IPS-18c (cell line): Measurements from ENCODE around the gene CYP21A2.
"Not testable (repeated sequence)": the region's sequence is repeated elsewhere in the genome, so short reads cannot be mapped to it uniquely, and the experiment has no call there.

ENCODE experiments used
- H3K4me3 ChIP-seq: 2 replicates; pipeline ENCODE4 v1.7.0; 2013; ENCODE audit warnings: low read depth, mild to moderate bottlenecking, low read length, moderate library complexity; ENCODE audit not compliant: insufficient read depth
- H3K9me3 ChIP-seq: one replicate; pipeline ENCODE4 v1.6.1; 2013; ENCODE audit warnings: mild to moderate bottlenecking, low read length, moderate library complexity; ENCODE audit not compliant: control insufficient read depth, insufficient read depth

CYP21A2 gene

DNA sequence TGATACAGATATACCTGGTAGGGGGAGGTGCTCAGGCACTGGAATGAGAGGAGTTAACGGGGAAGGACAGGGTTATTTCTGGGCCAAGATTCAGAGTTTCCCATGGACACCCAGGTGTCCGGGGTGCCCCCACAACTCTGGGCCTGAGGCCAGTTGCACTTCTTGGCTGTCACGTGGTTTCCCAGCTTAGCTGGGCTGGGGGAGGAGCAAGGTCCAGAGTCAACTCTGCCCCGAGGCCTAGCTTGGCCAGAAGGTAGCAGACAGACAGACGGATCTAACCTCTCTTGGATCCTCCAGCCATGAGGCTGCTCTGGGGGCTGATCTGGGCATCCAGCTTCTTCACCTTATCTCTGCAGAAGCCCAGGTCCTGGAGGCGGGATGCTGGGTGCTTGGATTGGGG lies 23.7 kb upstream of the CYP21A2 start, which contains the start of gene C4B:
Gene C4B, plus strand, starts transcription at position 249 of the 400 bp plus-strand sequence. Its CDS starts 51 bp downstream, at position 300.
- not testable (repeated sequence) for H3K9me3 ChIP-seq, H3K4me3 ChIP-seq

DNA sequence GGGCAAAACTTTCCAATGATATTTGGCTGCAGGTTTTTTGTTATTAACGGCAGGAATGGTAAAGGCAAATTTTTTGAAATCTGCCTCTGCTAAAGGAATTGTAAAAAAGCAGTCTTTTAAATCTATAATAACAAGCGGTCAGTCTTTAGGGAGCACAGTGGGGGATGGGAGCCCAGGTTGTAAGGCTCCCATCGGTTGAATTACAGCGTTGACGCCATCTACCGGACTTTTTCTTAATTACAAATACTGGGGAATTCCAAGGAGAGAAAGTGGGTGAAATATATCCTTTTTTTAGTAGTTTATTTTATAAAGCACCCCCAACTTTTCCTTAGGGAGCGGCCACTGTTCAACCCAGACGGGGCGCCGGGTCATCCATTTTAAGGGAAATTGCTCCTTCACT lies 16.1 kb upstream of the CYP21A2 start:
- not testable (repeated sequence) for H3K4me3 ChIP-seq, H3K9me3 ChIP-seq

DNA sequence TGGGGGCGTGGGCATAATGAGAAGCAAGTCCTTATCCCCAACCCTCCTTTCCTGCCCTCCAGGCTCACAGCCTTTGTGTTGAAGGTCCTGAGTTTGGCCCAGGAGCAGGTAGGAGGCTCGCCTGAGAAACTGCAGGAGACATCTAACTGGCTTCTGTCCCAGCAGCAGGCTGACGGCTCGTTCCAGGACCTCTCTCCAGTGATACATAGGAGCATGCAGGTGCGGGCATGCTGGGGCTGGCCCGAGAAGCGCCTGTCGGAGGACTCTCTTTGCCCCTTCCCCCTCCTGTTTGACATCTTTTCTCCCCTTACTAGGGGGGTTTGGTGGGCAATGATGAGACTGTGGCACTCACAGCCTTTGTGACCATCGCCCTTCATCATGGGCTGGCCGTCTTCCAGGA lies 9.6 kb upstream of the CYP21A2 start:
- H3K4me3 ChIP-seq, H3K9me3 ChIP-seq: not testable (repeated sequence)

- not testable (repeated sequence) for H3K9me3 ChIP-seq, H3K4me3 ChIP-seq
These were observed 8.7 kb upstream of the CYP21A2 start for GRCh38 chr6:32029553-32029952.

- H3K9me3 ChIP-seq, H3K4me3 ChIP-seq: not testable (repeated sequence)
These were observed 2.8 kb upstream of the CYP21A2 start for GRCh38 chr6:32035283-32036013.

DNA sequence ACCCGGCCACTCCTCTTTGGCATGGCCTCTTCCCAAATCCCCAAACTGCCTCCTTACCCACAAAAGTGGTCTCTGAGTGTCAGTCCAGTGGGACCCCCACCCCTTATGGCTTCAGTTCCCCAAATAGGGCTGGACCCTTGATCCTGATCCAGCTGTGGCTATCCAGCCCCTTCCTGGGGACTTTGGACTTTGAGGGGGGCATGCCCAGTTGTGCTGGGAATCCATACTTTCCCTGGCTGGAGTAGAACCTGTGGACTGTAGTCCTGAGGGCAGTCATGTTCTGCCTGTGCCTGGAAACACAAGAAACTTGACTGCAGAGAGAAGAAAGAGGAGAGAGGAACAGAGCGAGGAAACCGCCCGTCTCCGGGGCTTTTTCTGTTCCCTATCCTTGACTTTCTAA lies 1.1 kb upstream of the CYP21A2 start:
- not testable (repeated sequence) for H3K4me3 ChIP-seq, H3K9me3 ChIP-seq

GRCh38 chr6:32038878-32039277 lies 663 bp downstream of the CYP21A2 start:
- H3K9me3 ChIP-seq, H3K4me3 ChIP-seq: not testable (repeated sequence)

DNA sequence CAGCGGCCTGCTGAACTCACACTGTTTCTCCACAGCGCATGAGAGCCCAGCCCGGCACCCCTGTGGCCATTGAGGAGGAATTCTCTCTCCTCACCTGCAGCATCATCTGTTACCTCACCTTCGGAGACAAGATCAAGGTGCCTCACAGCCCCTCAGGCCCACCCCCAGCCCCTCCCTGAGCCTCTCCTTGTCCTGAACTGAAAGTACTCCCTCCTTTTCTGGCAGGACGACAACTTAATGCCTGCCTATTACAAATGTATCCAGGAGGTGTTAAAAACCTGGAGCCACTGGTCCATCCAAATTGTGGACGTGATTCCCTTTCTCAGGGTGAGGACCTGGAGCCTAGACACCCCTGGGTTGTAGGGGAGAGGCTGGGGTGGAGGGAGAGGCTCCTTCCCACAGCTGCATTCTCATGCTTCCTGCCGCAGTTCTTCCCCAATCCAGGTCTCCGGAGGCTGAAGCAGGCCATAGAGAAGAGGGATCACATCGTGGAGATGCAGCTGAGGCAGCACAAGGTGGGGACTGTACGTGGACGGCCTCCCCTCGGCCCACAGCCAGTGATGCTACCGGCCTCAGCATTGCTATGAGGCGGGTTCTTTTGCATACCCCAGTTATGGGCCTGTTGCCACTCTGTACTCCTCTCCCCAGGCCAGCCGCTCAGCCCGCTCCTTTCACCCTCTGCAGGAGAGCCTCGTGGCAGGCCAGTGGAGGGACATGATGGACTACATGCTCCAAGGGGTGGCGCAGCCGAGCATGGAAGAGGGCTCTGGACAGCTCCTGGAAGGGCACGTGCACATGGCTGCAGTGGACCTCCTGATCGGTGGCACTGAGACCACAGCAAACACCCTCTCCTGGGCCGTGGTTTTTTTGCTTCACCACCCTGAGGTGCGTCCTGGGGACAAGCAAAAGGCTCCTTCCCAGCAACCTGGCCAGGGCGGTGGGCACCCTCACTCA lies 1.4 kb downstream of the CYP21A2 start:
- not testable (repeated sequence) for H3K4me3 ChIP-seq, H3K9me3 ChIP-seq

GRCh38 chr6:32040299-32041049 lies 2.3 kb downstream of the CYP21A2 start:
- not testable (repeated sequence) for H3K9me3 ChIP-seq, H3K4me3 ChIP-seq

DNA sequence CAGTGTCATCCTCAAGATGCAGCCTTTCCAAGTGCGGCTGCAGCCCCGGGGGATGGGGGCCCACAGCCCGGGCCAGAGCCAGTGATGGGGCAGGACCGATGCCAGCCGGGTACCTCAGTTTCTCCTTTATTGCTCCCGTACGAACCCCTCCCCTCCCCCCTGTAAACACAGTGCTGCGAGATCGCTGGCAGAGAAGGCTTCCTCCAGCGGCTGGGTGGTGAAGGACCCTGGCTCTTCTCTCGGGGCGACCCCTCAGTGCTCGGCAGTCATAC lies 2.8 kb downstream of the CYP21A2 start:
- not testable (repeated sequence) for H3K4me3 ChIP-seq, H3K9me3 ChIP-seq

DNA sequence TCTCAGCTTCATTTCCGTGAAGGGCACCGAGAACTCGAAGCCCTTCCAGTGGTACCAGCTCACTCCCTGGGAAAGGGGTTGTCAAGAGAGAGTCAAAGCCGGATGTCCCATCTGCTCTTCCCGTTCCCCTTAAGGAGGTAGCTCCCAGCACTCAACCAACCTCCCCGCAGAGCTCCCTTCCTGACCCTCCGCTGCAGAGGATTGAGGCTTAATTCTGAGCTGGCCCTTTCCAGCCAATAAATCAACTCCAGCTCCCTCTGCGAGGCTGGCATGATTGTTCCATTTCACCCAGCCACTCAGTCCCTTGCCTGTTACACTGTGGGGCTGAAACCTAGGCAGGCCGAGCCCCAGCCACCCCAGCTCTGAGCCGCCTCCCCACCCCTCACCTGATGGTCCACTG lies 3.2 kb downstream of the CYP21A2 start:
- H3K4me3 ChIP-seq, H3K9me3 ChIP-seq: not testable (repeated sequence)

DNA sequence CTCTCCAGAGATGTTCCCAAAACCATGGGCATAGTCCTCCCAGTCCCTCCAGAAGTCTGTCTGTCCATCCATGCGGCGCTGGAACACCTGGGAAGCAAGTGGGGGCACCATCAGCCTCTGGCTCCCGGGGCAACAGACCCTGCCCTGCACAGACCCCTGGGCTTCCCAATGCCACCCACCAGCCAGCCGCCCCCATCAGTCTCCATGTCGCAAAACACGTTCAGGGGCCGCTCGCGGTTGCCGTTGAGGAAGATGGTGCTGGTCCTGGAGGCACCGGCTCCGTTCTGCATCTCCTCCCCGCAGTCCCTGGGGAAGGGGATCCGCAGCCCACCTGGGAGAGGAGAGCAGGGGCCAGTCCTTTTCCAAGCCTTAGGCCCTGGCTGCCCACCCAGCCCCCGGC lies 4.1 kb downstream of the CYP21A2 start:
- not testable (repeated sequence) for H3K4me3 ChIP-seq

DNA sequence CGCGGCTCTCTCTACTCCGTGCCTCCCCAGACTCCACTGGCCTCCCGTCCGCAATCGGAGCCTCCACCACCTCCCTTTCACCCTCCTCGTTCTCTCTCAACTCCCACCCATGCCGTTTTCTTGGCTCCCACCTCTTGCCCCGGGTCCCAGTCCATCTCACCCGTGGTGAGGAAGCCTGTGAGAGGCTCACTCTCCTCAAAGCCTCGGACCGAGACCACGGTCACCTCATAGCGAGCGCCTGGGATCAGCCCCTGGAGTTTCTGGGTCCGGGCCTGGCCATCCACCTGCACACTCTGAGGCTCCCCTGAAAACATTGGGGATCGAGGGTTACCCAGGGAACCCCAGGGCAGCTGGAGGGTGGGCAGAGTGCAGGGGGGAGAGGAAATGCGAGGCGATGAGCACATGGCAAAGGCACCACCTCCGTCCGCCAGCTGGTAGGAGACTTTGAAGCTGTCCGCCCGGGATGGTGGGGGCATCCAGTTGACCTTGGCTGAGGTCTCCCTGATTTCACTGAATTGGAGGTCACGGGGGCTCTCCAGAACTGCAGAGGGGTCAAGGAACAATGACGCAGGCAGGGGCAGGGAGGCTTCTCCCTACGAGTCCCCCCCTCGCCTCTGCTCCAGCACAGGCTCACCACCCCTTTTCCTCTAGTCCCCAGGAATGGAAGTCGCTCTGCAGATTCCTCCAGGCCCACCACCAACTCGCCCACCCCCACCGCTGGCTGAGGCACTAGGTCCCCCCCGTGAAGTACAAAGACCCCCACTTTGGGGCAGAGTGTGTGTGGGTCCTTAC lies 5.6 kb downstream of the CYP21A2 start:
- not testable (repeated sequence) for H3K9me3 ChIP-seq, H3K4me3 ChIP-seq

More for the DNA sequence above, 4.1 kb downstream of the CYP21A2 start:
- H3K9me3 ChIP-seq: not testable (repeated sequence)

GRCh38 chr6:32044916-32045315 lies 6.7 kb downstream of the CYP21A2 start:
- not testable (repeated sequence) for H3K4me3 ChIP-seq, H3K9me3 ChIP-seq

- no peak overlapping the region for H3K4me3 ChIP-seq
- H3K9me3 ChIP-seq: no peaks in the 10 kb centered on the region
These were observed 7.7 kb downstream of the CYP21A2 start for GRCh38 chr6:32045811-32046449.

- Histone ChIP-seq H3K9me3 (no peaks in the 10 kb centered on the region), H3K4me3 (no peak overlapping the region)
These were observed 8.4 kb downstream of the CYP21A2 start for GRCh38 chr6:32046450-32047083.
